GM12864 (cell line): Measurements from ENCODE around the gene CCKAR.

Experiments used
- DNase-seq: peaks from one replicate; pipeline ENCODE4 v3.0.0-alpha.2; 2011; ENCODE audit warnings: low read depth
- H3K4me3 ChIP-seq: 2 replicates; pipeline ENCODE4 v1.5.1; 2011; ENCODE audit warnings: mild to moderate bottlenecking, low read depth, low read length, control low read depth
- CTCF ChIP-seq: IDR thresholded peaks from 2 replicates; pipeline ENCODE4 v1.5.1; 2011; ENCODE audit warnings: low read depth, mild to moderate bottlenecking, moderate library complexity, low read length, control low read depth, inconsistent platforms; ENCODE audit errors: missing control alignments

Gene CCKAR

DNA sequence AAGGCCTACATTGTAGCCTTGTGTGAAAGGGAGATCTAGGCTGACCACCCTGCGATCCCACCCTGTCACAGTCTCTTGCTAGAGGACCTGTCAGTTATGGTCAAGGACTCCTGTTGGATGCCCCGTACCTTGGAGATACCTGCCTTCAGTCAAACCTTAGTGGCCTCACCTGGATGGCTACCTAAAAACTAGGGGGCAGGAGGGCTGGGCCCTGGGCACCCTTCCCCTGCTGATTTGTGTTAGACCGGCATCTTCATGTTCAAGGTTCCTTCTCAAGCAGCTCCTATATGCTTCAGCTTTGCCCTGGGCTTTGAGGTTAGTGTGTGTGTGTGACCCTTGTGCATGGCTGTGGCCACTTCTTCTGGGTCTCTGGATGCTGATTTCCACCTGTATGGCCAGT lies 35.3 kb downstream of the CCKAR start:
- no peak for TF ChIP-seq CTCF
- H3K4me3 ChIP-seq: no peak overlapping the region
- DNase-seq: no peak

- TF ChIP-seq CTCF: no peak
- H3K4me3 ChIP-seq: no peak overlapping the region
- no peak for DNase-seq
Observed at GRCh38 chr4:26452565-26453531, 37.4 kb downstream of the CCKAR start.

GRCh38 chr4:26451597-26451996 lies 38.7 kb downstream of the CCKAR start:
- no peak for TF ChIP-seq CTCF
- no peak overlapping the region for H3K4me3 ChIP-seq
- DNase-seq: no peak

GRCh38 chr4:26450418-26450817 lies 39.9 kb downstream of the CCKAR start:
- no peak for DNase-seq
- no peak overlapping the region for H3K4me3 ChIP-seq
- TF ChIP-seq CTCF: no peak

GRCh38 chr4:26447378-26447777 lies 42.9 kb downstream of the CCKAR start:
- DNase-seq: no peak
- no peak for TF ChIP-seq CTCF
- no peak overlapping the region for H3K4me3 ChIP-seq

GRCh38 chr4:26441771-26442170 lies 48.5 kb downstream of the CCKAR start:
- DNase-seq: no peak
- no peak for TF ChIP-seq CTCF

GRCh38 chr4:26441102-26441501 lies 49.2 kb downstream of the CCKAR start:
- no peak overlapping the region for H3K4me3 ChIP-seq
- TF ChIP-seq CTCF: no peak
- no peak for DNase-seq

More at GRCh38 chr4:26441771-26442170, 48.5 kb downstream of the CCKAR start:
- no peak overlapping the region for H3K4me3 ChIP-seq
